ENCODE measurements around the gene ST7. TPM values are rescaled to one million over a fixed set of nuclear protein-coding genes. Genes with fewer than 3 reads are reported as not detected.

Gene ST7
- 10 to 100 TPM; 24.6 to 34.3 TPM for total RNA-seq

- Histone ChIP-seq H3K9me3 (no peaks in the 10 kb centered on the region), H3K27me3 (no peaks in the 10 kb centered on the region), H3K36me3 (replicated peaks in 1 of 2; ENCODE audit: insufficient read depth in 1 of 2, low read depth in 2 of 2) (no peaks in the 10 kb centered on the region), H3K4me3 (peak within 1 kb of the TSS; percentile 63 to 78), H3K27ac (peak within 1 kb of the TSS; percentile 96 to 100 (median 100)), H3K4me1 (peaks cover 42% of the 10 kb centered on the region)
- DNase-seq (peak; percentile 65 to 75 (median 68)), ATAC-seq (peak; percentile 82)
- intact Hi-C loops (cut with DNase I) = no loop called here
- TF ChIP-seq POLR2A (IDR thresholded peaks at IDR 0.05) = peak; percentile 44 to 84 (median 77)
- TF ChIP-seq CTCF (IDR thresholded peaks at IDR 0.05) = no peak
- 0 to 1% methylated on average over 21 to 70 of the region's 77 CpGs for WGBS, 2 donors
Measured at GRCh38 chr7:116953372-116953905, at the start of gene ST7. ST7 (plus strand) TSS chr7:116953501; CDS start chr7:116953541, 40 bp downstream.

GRCh38 chr7:116906391-116906790 is 46.9 kb upstream of the ST7 start:
- WGBS, 2 donors = 85 to 90% methylated on average over 1 of the region's 1 CpG
- Histone ChIP-seq H3K9me3 (no peaks in the 10 kb centered on the region), H3K27me3 (no peaks in the 10 kb centered on the region), H3K36me3 (replicated peaks in 1 of 2; ENCODE audit: insufficient read depth in 1 of 2, low read depth in 2 of 2) (peaks cover 0 to 11% of the 10 kb centered on the region in 2 donors), H3K4me1 (no peaks in the 10 kb centered on the region), H3K4me3 (no peak overlapping the region), H3K27ac (no peak overlapping the region)
- ATAC-seq = no peak
- TF ChIP-seq POLR2A (IDR thresholded peaks at IDR 0.05) (no peak), CTCF (IDR thresholded peaks at IDR 0.05) (no peak)
- intact Hi-C loops (cut with DNase I) = no loop called here
- no peak for DNase-seq

GRCh38 chr7:116910383-116910782 is 42.9 kb upstream of the ST7 start:
- H3K36me3 ChIP-seq (replicated peaks in 1 of 2; ENCODE audit: insufficient read depth in 1 of 2, low read depth in 2 of 2) = peaks cover 0 to 21% of the 10 kb centered on the region in 2 donors
- ATAC-seq (no peak), DNase-seq (no peak)
- TF ChIP-seq CTCF (IDR thresholded peaks at IDR 0.05) (no peak), POLR2A (IDR thresholded peaks at IDR 0.05) (no peak)
- 94 to 99% methylated on average over 6 of the region's 6 CpGs for whole genome bisulfite sequencing, 2 donors
- H3K4me1 ChIP-seq = no peaks in the 10 kb centered on the region
- no peak overlapping the region for H3K4me3 ChIP-seq
- H3K9me3 ChIP-seq = no peaks in the 10 kb centered on the region
- intact Hi-C loops (cut with DNase I) = no loop called here
- no peak overlapping the region for H3K27ac ChIP-seq
- H3K27me3 ChIP-seq = no peaks in the 10 kb centered on the region

GRCh38 chr7:116911801-116912200 is 41.5 kb upstream of the ST7 start:
- intact Hi-C loops (cut with DNase I) = no loop called here

More at GRCh38 chr7:116911801-116912200, 41.5 kb upstream of the ST7 start:
- Histone ChIP-seq H3K9me3 (no peaks in the 10 kb centered on the region), H3K27ac (no peak overlapping the region), H3K4me1 (no peaks in the 10 kb centered on the region), H3K4me3 (no peak overlapping the region), H3K36me3 (replicated peaks in 1 of 2; ENCODE audit: insufficient read depth in 1 of 2, low read depth in 2 of 2) (peaks cover 0 to 28% of the 10 kb centered on the region in 2 donors), H3K27me3 (no peaks in the 10 kb centered on the region)
- no peak for TF ChIP-seq POLR2A (IDR thresholded peaks at IDR 0.05)
- TF ChIP-seq CTCF (IDR thresholded peaks at IDR 0.05) = no peak
- WGBS, 2 donors = 96 to 100% methylated on average over 1 of the region's 1 CpG
- DNase-seq = no peak
- no peak for ATAC-seq
